ENCODE results near the gene MPRIP. TPM values are rescaled to one million over a fixed set of nuclear protein-coding genes. Genes with fewer than 3 reads are reported as not detected.

The MPRIP gene
- total and polyA plus RNA-seq, 2 experiments from 2014 or later, result 80.4 to 172 TPM

- Histone ChIP-seq H3K4me1 (ENCODE audit: low read depth) (peaks cover 51% of the 10 kb centered on the region), H3K27me3 (no peaks in the 10 kb centered on the region), H3K36me3 (no peaks in the 10 kb centered on the region), H3K4me3 (no peak overlapping the region), H3K27ac (peak overlapping the region; percentile 67), H3K9me3 (ENCODE audit: low read depth) (no peaks in the 10 kb centered on the region)
- DNase-seq (ENCODE audit: low read depth in 1 of 2, low spot score in 1 of 2), result peak in 1 of 2 donors; percentile 24
- no peak for TF ChIP-seq CTCF (IDR thresholded peaks at IDR 0.05; ENCODE audit: low read depth, low read length)
Measured at GRCh38 chr17:17186051-17186450, 143.8 kb downstream of the MPRIP start.

- Histone ChIP-seq H3K4me3 (no peak overlapping the region), H3K27me3 (no peaks in the 10 kb centered on the region), H3K4me1 (ENCODE audit: low read depth) (peaks cover 51% of the 10 kb centered on the region), H3K27ac (peak overlapping the region; percentile 67), H3K36me3 (no peaks in the 10 kb centered on the region), H3K9me3 (ENCODE audit: low read depth) (no peaks in the 10 kb centered on the region)
- DNase-seq (ENCODE audit: low read depth in 1 of 2, low spot score in 1 of 2), result peak; percentile 27 to 29
- TF ChIP-seq CTCF (IDR thresholded peaks at IDR 0.05; ENCODE audit: low read depth, low read length), result no peak
Measured at GRCh38 chr17:17186551-17187505, 144.6 kb downstream of the MPRIP start.

- no peak for TF ChIP-seq CTCF (IDR thresholded peaks at IDR 0.05; ENCODE audit: low read depth, low read length)
- Histone ChIP-seq H3K27ac (no peak overlapping the region), H3K36me3 (no peaks in the 10 kb centered on the region), H3K9me3 (ENCODE audit: low read depth) (no peaks in the 10 kb centered on the region), H3K27me3 (no peaks in the 10 kb centered on the region), H3K4me3 (no peak overlapping the region), H3K4me1 (ENCODE audit: low read depth) (peaks cover 52% of the 10 kb centered on the region)
- DNase-seq (ENCODE audit: low read depth in 1 of 2, low spot score in 1 of 2), result no peak
Measured at GRCh38 chr17:17188586-17188985, 146.3 kb downstream of the MPRIP start.

GRCh38 chr17:17189559-17189958 lies 147.3 kb downstream of the MPRIP start:
- peak in 1 of 2 donors; percentile 38 for DNase-seq (ENCODE audit: low read depth in 1 of 2, low spot score in 1 of 2)
- peaks cover 43% of the 10 kb centered on the region for H3K4me1 ChIP-seq (ENCODE audit: low read depth)
- no peaks in the 10 kb centered on the region for H3K9me3 ChIP-seq (ENCODE audit: low read depth)
- TF ChIP-seq CTCF (IDR thresholded peaks at IDR 0.05; ENCODE audit: low read depth, low read length), result no peak
- H3K27ac ChIP-seq, result peak overlapping the region; percentile 31
- H3K27me3 ChIP-seq, result no peaks in the 10 kb centered on the region
- no peaks in the 10 kb centered on the region for H3K36me3 ChIP-seq
- no peak overlapping the region for H3K4me3 ChIP-seq

- H3K36me3 ChIP-seq, result no peaks in the 10 kb centered on the region
- no peak for TF ChIP-seq CTCF (IDR thresholded peaks at IDR 0.05; ENCODE audit: low read depth, low read length)
- no peaks in the 10 kb centered on the region for H3K9me3 ChIP-seq (ENCODE audit: low read depth)
- H3K4me1 ChIP-seq (ENCODE audit: low read depth), result peaks cover 36% of the 10 kb centered on the region
- DNase-seq (ENCODE audit: low read depth in 1 of 2, low spot score in 1 of 2), result no peak
- H3K27ac ChIP-seq, result peak overlapping the region; percentile 31
- H3K27me3 ChIP-seq, result no peaks in the 10 kb centered on the region
- no peak overlapping the region for H3K4me3 ChIP-seq
Measured at GRCh38 chr17:17190188-17190587, 147.9 kb downstream of the MPRIP start.
